IMR-90 (cell line): ENCODE measurements around the gene RIMS4. TPM values are rescaled to one million over a fixed set of nuclear protein-coding genes. Genes with fewer than 3 reads are reported as not detected.

Source experiments
- ATAC-seq: fragments of 200-7000 bp; cut with Tn5 transposase; 2 replicates; pipeline ENCODE4 v1.9.1; 2020; ENCODE audit warnings: low read depth, mild to moderate bottlenecking, moderate library complexity
- BruUV-seq: library from RNA; stranded (reverse); fragments of 400-500 nt; replicated peaks from 2 replicates; lab custom pipeline; 2021; lab: Mats Ljungman, UMichigan
- CTCF ChIA-PET: fragments of 300-600 bp; formaldehyde crosslinking; extraction: SDS; loops from one replicate; lab custom pipeline; 2021; ENCODE audit warnings: antibody characterized with exemption; lab: Yijun Ruan, JAX
- POLR2A ChIA-PET: fragments of 300-600 bp; sonication (Branson Sonifier 250); formaldehyde crosslinking; loops from one replicate; lab custom pipeline; 2022; ENCODE audit warnings: antibody characterized with exemption; ENCODE audit not compliant: unreplicated experiment; lab: Charles Lee
- DNase-seq: peaks from one replicate; pipeline ENCODE4 v3.0.0; 2013
- H2AFZ ChIP-seq: replicated peaks from 2 replicates; pipeline ENCODE3; 2013; ENCODE audit warnings: low read length, mild to moderate bottlenecking; ENCODE audit not compliant: poor library complexity
- H2AK5ac ChIP-seq: 2 replicates; pipeline ENCODE4 v1.6.1; 2013; ENCODE audit warnings: low read depth, low read length, inconsistent platforms
- H2AK9ac ChIP-seq: replicated peaks from 2 replicates; pipeline ENCODE3; 2013; ENCODE audit warnings: mild to moderate bottlenecking, low read depth, low read length, moderate library complexity; ENCODE audit not compliant: poor library complexity
- H2BK120ac ChIP-seq: 2 replicates; pipeline ENCODE4 v1.6.1; 2013; ENCODE audit warnings: low read depth, low read length, inconsistent platforms
- H2BK15ac ChIP-seq: 3 replicates; pipeline ENCODE4 v1.6.1; 2013; ENCODE audit warnings: low read depth, low read length, inconsistent platforms
- H2BK20ac ChIP-seq: 2 replicates; pipeline ENCODE4 v1.6.1; 2013; ENCODE audit warnings: low read depth, mild to moderate bottlenecking, inconsistent platforms, low read length, moderate library complexity
- H2BK5ac ChIP-seq: 2 replicates; pipeline ENCODE4 v1.6.1; 2013; ENCODE audit warnings: mild to moderate bottlenecking, low read depth, low read length, inconsistent platforms; ENCODE audit not compliant: poor library complexity, severe bottlenecking
- H3K14ac ChIP-seq: replicated peaks from 2 replicates; pipeline ENCODE4 v1.6.1; 2013; ENCODE audit warnings: low read depth, low read length, inconsistent platforms
- H3K18ac ChIP-seq: 2 replicates; pipeline ENCODE4 v1.6.1; 2013; ENCODE audit warnings: low read depth, low read length, control low read depth
- H3K23ac ChIP-seq: 2 replicates; pipeline ENCODE4 v1.6.1; 2013; ENCODE audit warnings: low read depth, low read length, inconsistent platforms
- H3K27ac ChIP-seq: 2 replicates; pipeline ENCODE4 v1.5.1; 2013; ENCODE audit warnings: mild to moderate bottlenecking, control low read depth, low read length; ENCODE audit not compliant: insufficient read depth
- H3K27me3 ChIP-seq: 2 replicates; pipeline ENCODE4 v1.6.1; 2013; ENCODE audit warnings: low read length; ENCODE audit not compliant: control insufficient read depth, insufficient read depth
- H3K36me3 ChIP-seq: 2 replicates; pipeline ENCODE4 v1.6.1; 2013; ENCODE audit warnings: low read length, mixed read lengths; ENCODE audit not compliant: control insufficient read depth, insufficient read depth
- H3K4ac ChIP-seq: 2 replicates; pipeline ENCODE4 v1.6.1; 2013; ENCODE audit warnings: low read depth, low read length, inconsistent platforms
- H3K4me1 ChIP-seq: 2 replicates; pipeline ENCODE4 v1.6.1; 2013; ENCODE audit warnings: low read length, mixed read lengths; ENCODE audit not compliant: control insufficient read depth, insufficient read depth
- H3K4me2 ChIP-seq: 2 replicates; pipeline ENCODE4 v1.6.1; 2013; ENCODE audit warnings: low read depth, mild to moderate bottlenecking, control low read depth, low read length, moderate library complexity
- H3K4me3 ChIP-seq: 2 replicates; pipeline ENCODE4 v1.5.1; 2013; ENCODE audit warnings: low read depth, mild to moderate bottlenecking, control low read depth, low read length, moderate library complexity; ENCODE audit not compliant: insufficient read depth
- H3K56ac ChIP-seq: 2 replicates; pipeline ENCODE4 v1.6.1; 2013; ENCODE audit warnings: low read length, inconsistent platforms; ENCODE audit not compliant: insufficient read depth; ENCODE audit errors: extremely low read depth
- H3K79me1 ChIP-seq, 2 experiments: 2 replicates each; pipeline ENCODE4 v1.6.1; 2013; ENCODE audit warnings: low read length in 2 of 2, inconsistent platforms in 1 of 2, low read depth in 1 of 2
- H3K9ac ChIP-seq: 2 replicates; pipeline ENCODE4 v1.6.1; 2013; ENCODE audit warnings: low read depth, low read length, control low read depth
- H3K9me1 ChIP-seq: 2 replicates; pipeline ENCODE4 v1.6.1; 2013; ENCODE audit warnings: low read length, inconsistent platforms; ENCODE audit not compliant: insufficient read depth
- H3K9me3 ChIP-seq: 2 replicates; pipeline ENCODE4 v1.6.1; 2013; ENCODE audit warnings: low read length; ENCODE audit not compliant: control insufficient read depth, insufficient read depth
- H4K20me1 ChIP-seq: 2 replicates; pipeline ENCODE4 v1.6.1; 2013; ENCODE audit warnings: low read length, inconsistent platforms; ENCODE audit not compliant: insufficient read depth
- H4K5ac ChIP-seq: 2 replicates; pipeline ENCODE4 v1.6.1; 2013; ENCODE audit warnings: mild to moderate bottlenecking, low read depth, low read length, control low read depth
- H4K8ac ChIP-seq, 2 experiments: 2 replicates each; pipeline ENCODE4 v1.6.1; 2013; ENCODE audit warnings: low read depth in 2 of 2, low read length in 2 of 2, control low read depth in 1 of 2, inconsistent platforms in 1 of 2
- H4K91ac ChIP-seq: 2 replicates; pipeline ENCODE4 v1.6.1; 2013; ENCODE audit warnings: low read depth, low read length, inconsistent platforms; ENCODE audit not compliant: insufficient read depth
- CHD1 ChIP-seq: IDR thresholded peaks from 2 replicates; pipeline ENCODE4 v1.6.1; 2012; ENCODE audit warnings: low read depth, low read length, improper control_type of control experiment
- RFX5 ChIP-seq: IDR thresholded peaks from 2 replicates; pipeline ENCODE4 v1.8.0; 2012; ENCODE audit warnings: low read depth, mild to moderate bottlenecking, low read length, moderate library complexity
- SMC3 ChIP-seq: fragments of 150-350 bp; IDR thresholded peaks from 2 replicates; pipeline ENCODE4 v1.6.1; 2016; ENCODE audit warnings: low read depth, mild to moderate bottlenecking, antibody characterized with exemption, low read length, moderate library complexity
- WGBS, 2 experiments: methylation state at CpG; one replicate each; pipeline versions ENCODE4 v1.1.5 to v1.1.7; 2013; ENCODE audit warnings: missing lambda C conversion rate in 2 of 2; ENCODE audit not compliant: insufficient read length in 1 of 2; ENCODE audit errors: extremely low coverage in 2 of 2; 5-methylcytosine and 5-hydroxymethylcytosine counted together
- dilution Hi-C: fragments of 300-500 bp; cut with HindIII; formaldehyde crosslinking; loops from one replicate; pipeline ENCODE4 v1.14.3; 2018; ENCODE audit warnings: low sequenced_read_pairs; ENCODE audit not compliant: unreplicated experiment
- in situ Hi-C: fragments of 300-500 bp; cut with MboI; formaldehyde crosslinking; loops from 3 replicates; pipeline ENCODE4 v1.14.3; 2019; ENCODE audit warnings: low sequenced_read_pairs, inconsistent platforms, mixed read lengths
- intact Hi-C: fragments of 100-400 bp; cut with micrococcal nuclease; formaldehyde crosslinking; loops from 2 replicates; pipeline ENCODE4 v1.10.0; 2022
- polyA plus RNA-seq, 3 experiments: library from polyadenylated mRNA; depleted of rRNA; stranded (reverse); fragments of >200 nt; gene quantifications; 2 replicates each; pipeline ENCODE4 v1.2.3, GENCODE V29; 2012; ENCODE audit warnings: low replicate concordance in 1 of 3
- total RNA-seq: library from RNA; depleted of rRNA; stranded (reverse); fragments of >200 nt; gene quantifications from 2 replicates; pipeline ENCODE4 v1.2.3, GENCODE V29; 2012

Gene RIMS4
- total and polyA plus RNA-seq, 2 of the 4 experiments (the other 2 are of a cell fraction) = not detected

DNA sequence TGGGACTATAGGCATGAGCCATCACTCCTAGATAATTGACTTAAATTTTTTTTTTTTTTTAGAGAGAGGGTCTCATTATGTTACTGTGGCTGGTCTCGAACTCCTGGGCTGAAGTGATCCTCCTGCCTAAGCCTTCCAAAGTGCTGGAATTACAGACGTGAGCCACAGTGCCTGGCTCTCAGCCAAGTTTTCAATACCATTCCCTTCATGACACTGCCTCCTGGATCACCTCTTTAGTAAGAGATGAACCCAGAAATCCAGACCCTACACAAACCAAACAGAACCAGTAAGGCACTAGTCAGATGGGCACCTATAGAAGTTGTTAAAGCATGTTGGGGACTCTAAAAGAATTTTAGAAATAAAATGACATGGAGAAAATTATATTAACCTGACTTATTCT, 18.3 kb upstream of the RIMS4 start:
- in situ Hi-C loops = no loop called here
- no CpG with 5 or more reads among the region's 2 CpGs for WGBS, 2 experiments
- CTCF ChIA-PET = no interaction called here

More for the DNA sequence above, 18.3 kb upstream of the RIMS4 start:
- no peak for ATAC-seq
- Histone ChIP-seq H2BK15ac (no peak overlapping the region), H4K20me1 (no peaks in the 10 kb centered on the region), H3K79me1 (no peaks in the 10 kb centered on the region), H3K23ac (no peak overlapping the region), H2BK5ac (no peak overlapping the region), H2BK120ac (no peak overlapping the region), H4K5ac (no peak overlapping the region), H3K27ac (no peak overlapping the region), H3K14ac (no peak overlapping the region), H2AK5ac (no peak overlapping the region), H3K9ac (no peak overlapping the region), H4K8ac (no peak overlapping the region), H2AFZ (no peak overlapping the region), H3K4me2 (no peak overlapping the region), H4K91ac (no peak overlapping the region), H3K36me3 (no peaks in the 10 kb centered on the region), H3K9me1 (no peaks in the 10 kb centered on the region), H3K4me3 (no peak overlapping the region), H3K27me3 (peaks cover 10% of the 10 kb centered on the region), H3K4ac (no peak overlapping the region), H2BK20ac (no peak overlapping the region), H3K9me3 (0 out of 2 replicates have a peak, but pooled peaks cover 2% of the 10 kb centered on the region), H3K4me1 (no peaks in the 10 kb centered on the region), H3K18ac (no peak overlapping the region), H3K56ac (no peak overlapping the region), H2AK9ac (no peak overlapping the region)
- TF ChIP-seq RFX5 = no peak
- no peak for TF ChIP-seq SMC3
- no peak for TF ChIP-seq CHD1
- intact Hi-C loops = no loop called here
- POLR2A ChIA-PET = no interaction called here
- dilution Hi-C loops = no loop called here
- no peak for DNase-seq
- no TSS peak for BruUV-seq
